ENCODE results near the gene WDSUB1.

- TF ChIP-seq CTCF (IDR thresholded peaks at IDR 0.05) = no peak
- no peak for TF ChIP-seq REST (IDR thresholded peaks at IDR 0.05; ENCODE audit: insufficient read depth in 1 of 2, low read depth in 2 of 2, low read length in 1 of 2)
- TF ChIP-seq POLR2AphosphoS5 (IDR thresholded peaks at IDR 0.05; ENCODE audit: low read depth, low read length) = no peak
- TF ChIP-seq SIN3A (IDR thresholded peaks at IDR 0.05; ENCODE audit: borderline replicate concordance, insufficient read depth, low read depth, low read length) = no peak
- TF ChIP-seq TCF7L2 (IDR thresholded peaks at IDR 0.05; ENCODE audit: low read depth, low read length) = no peak
Measured at GRCh38 chr2:159206736-159207380, 79.6 kb downstream of the WDSUB1 start.
